GM23338 (cell line): ENCODE measurements around the gene C3orf80. TPM values are rescaled to one million over a fixed set of nuclear protein-coding genes. Genes with fewer than 3 reads are reported as not detected.

Source experiments
- ATAC-seq: fragments of 200-7000 bp; cut with Tn5 transposase; 3 replicates; pipeline ENCODE4 v1.9.1; 2020
- DNase-seq: peaks from one replicate; pipeline ENCODE4 v3.0.0-alpha.2; 2015; ENCODE audit warnings: low spot score
- H2AFZ ChIP-seq: fragments of 200-600 bp; sonication (generic); 2 replicates; pipeline ENCODE4 v1.8.0; 2016; ENCODE audit warnings: antibody characterized with exemption, mild to moderate bottlenecking, moderate library complexity
- H3F3A ChIP-seq: fragments of 200-600 bp; sonication (generic); replicated peaks from 2 replicates; pipeline ENCODE4 v1.8.0; 2017; ENCODE audit warnings: antibody characterized with exemption, mixed run types, low read depth
- H3K27ac ChIP-seq: fragments of 200-600 bp; sonication (generic); 2 replicates; pipeline ENCODE4 v1.6.1; 2016; ENCODE audit warnings: low read depth
- H3K27me3 ChIP-seq: fragments of 200-600 bp; sonication (generic); 2 replicates; pipeline ENCODE4 v1.8.0; 2016; ENCODE audit warnings: mild to moderate bottlenecking, mixed run types, moderate library complexity; ENCODE audit not compliant: insufficient read depth
- H3K36me3 ChIP-seq: fragments of 200-600 bp; sonication (generic); 2 replicates; pipeline ENCODE4 v1.8.0; 2016; ENCODE audit warnings: mild to moderate bottlenecking; ENCODE audit not compliant: insufficient read depth
- H3K4me1 ChIP-seq: fragments of 200-600 bp; sonication (generic); 2 replicates; pipeline ENCODE4 v1.8.0; 2016; ENCODE audit warnings: mild to moderate bottlenecking, moderate library complexity; ENCODE audit not compliant: insufficient read depth
- H3K4me2 ChIP-seq: fragments of 200-600 bp; sonication (generic); 2 replicates; pipeline ENCODE4 v1.7.1; 2017; ENCODE audit warnings: mixed run types
- H3K4me3 ChIP-seq: fragments of 200-600 bp; sonication (generic); 2 replicates; pipeline ENCODE4 v1.6.1; 2016; ENCODE audit warnings: mixed run types
- H3K79me2 ChIP-seq: fragments of 200-600 bp; sonication (generic); replicated peaks from 2 replicates; pipeline ENCODE4 v1.8.0; 2017; ENCODE audit warnings: mild to moderate bottlenecking; ENCODE audit not compliant: insufficient read depth
- H3K9me2 ChIP-seq: fragments of 200-600 bp; sonication (generic); 2 replicates; pipeline ENCODE4 v1.8.0; 2017; ENCODE audit not compliant: insufficient read depth
- H4K20me1 ChIP-seq: fragments of 200-600 bp; sonication (generic); replicated peaks from 2 replicates; pipeline ENCODE4 v1.8.0; 2017; ENCODE audit warnings: mild to moderate bottlenecking; ENCODE audit not compliant: insufficient read depth
- H3K27ac Mint-ChIP-seq: 2 replicates; pipeline ENCODE4 v1.8.0; 2020; ENCODE audit warnings: inconsistent platforms, mild to moderate bottlenecking, moderate library complexity, mixed read lengths
- H3K27me3 Mint-ChIP-seq: 3 replicates; pipeline ENCODE4 v1.8.0; 2022; ENCODE audit warnings: low read depth, mild to moderate bottlenecking, moderate library complexity, mixed read lengths, inconsistent platforms; ENCODE audit not compliant: insufficient read depth, poor library complexity
- H3K36me3 Mint-ChIP-seq: 3 replicates; pipeline ENCODE4 v1.8.0; 2021; ENCODE audit warnings: low read depth, mild to moderate bottlenecking, inconsistent platforms, moderate library complexity, mixed read lengths
- H3K4me1 Mint-ChIP-seq: 3 replicates; pipeline ENCODE4 v1.8.0; 2020; ENCODE audit warnings: mild to moderate bottlenecking, inconsistent platforms, mixed read lengths
- H3K4me3 Mint-ChIP-seq: 3 replicates; pipeline ENCODE4 v1.8.0; 2021; ENCODE audit warnings: moderate library complexity, mild to moderate bottlenecking, inconsistent platforms, mixed read lengths
- H3K9me3 Mint-ChIP-seq: 3 replicates; pipeline ENCODE4 v1.8.0; 2020; ENCODE audit warnings: moderate library complexity, mild to moderate bottlenecking, inconsistent platforms, mixed read lengths
- EZH2 ChIP-seq: fragments of 200-600 bp; sonication (generic); IDR thresholded peaks from one replicate; pipeline ENCODE4 v1.8.0; 2017; ENCODE audit warnings: antibody characterized with exemption, mild to moderate bottlenecking, low read depth; ENCODE audit not compliant: unreplicated experiment
- POLR2AphosphoS5 ChIP-seq: IDR thresholded peaks from 2 replicates; pipeline ENCODE4 v1.6.1; 2016; ENCODE audit warnings: antibody characterized with exemption, low read depth
- polyA plus RNA-seq: library from polyadenylated mRNA; unstranded; fragments of >200 nt; fragmentation: Nextera tagmentation; extraction: Ambion mirVana; gene quantifications from 2 replicates; pipeline ENCODE4 v1.2.1, GENCODE V29; 2016
- total RNA-seq: library from RNA; depleted of rRNA; stranded (reverse); fragments of >200 nt; shearing (Covaris generic); gene quantifications from 2 replicates; pipeline ENCODE4 v1.2.3, GENCODE V29; 2014; rRNA removed
- TF ChIP-seq, protein P1 (sequence below): fragments of 250-450 bp; sonication (Bioruptor Pico); IDR thresholded peaks from 2 replicates; pipeline ENCODE4 v1.5.0; 2020; ENCODE audit warnings: mild to moderate bottlenecking, moderate library complexity

The C3orf80 gene
- total and polyA plus RNA-seq, 2 experiments from 2014 or later: 0.57 to 3.0 TPM

DNA sequence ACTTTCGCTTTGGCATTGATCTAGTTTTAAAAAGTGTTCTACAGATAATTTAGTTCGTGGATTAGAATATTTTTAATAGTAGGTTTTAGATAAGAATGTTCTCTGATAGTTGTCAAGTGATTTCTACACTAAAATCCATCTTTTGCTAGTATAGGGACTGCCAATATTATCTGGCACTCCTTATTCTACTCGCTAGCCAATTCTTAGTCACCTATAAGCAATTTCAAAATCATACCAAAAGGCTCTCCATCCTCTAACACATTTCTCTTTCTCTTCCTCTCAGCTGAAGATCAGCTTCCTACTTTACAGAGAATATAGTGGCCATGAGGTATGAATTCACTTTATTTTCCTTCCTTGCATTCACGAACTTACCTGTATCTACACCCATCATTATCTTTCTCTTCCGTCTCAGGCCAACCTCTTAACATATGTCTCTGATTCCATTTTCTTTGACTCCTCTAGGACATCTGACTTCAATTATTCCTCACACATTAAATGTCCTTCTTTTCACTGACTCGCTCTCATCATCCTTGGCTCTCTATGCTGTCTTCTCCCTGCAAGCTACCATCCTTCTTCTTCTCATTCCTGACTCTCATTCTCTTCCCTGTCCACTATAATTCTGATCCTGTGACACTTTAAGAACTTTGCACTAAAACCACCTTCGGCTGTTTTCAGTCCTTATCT is 35.5 kb downstream of the C3orf80 start (continued):
- TF ChIP-seq, protein P1, sequence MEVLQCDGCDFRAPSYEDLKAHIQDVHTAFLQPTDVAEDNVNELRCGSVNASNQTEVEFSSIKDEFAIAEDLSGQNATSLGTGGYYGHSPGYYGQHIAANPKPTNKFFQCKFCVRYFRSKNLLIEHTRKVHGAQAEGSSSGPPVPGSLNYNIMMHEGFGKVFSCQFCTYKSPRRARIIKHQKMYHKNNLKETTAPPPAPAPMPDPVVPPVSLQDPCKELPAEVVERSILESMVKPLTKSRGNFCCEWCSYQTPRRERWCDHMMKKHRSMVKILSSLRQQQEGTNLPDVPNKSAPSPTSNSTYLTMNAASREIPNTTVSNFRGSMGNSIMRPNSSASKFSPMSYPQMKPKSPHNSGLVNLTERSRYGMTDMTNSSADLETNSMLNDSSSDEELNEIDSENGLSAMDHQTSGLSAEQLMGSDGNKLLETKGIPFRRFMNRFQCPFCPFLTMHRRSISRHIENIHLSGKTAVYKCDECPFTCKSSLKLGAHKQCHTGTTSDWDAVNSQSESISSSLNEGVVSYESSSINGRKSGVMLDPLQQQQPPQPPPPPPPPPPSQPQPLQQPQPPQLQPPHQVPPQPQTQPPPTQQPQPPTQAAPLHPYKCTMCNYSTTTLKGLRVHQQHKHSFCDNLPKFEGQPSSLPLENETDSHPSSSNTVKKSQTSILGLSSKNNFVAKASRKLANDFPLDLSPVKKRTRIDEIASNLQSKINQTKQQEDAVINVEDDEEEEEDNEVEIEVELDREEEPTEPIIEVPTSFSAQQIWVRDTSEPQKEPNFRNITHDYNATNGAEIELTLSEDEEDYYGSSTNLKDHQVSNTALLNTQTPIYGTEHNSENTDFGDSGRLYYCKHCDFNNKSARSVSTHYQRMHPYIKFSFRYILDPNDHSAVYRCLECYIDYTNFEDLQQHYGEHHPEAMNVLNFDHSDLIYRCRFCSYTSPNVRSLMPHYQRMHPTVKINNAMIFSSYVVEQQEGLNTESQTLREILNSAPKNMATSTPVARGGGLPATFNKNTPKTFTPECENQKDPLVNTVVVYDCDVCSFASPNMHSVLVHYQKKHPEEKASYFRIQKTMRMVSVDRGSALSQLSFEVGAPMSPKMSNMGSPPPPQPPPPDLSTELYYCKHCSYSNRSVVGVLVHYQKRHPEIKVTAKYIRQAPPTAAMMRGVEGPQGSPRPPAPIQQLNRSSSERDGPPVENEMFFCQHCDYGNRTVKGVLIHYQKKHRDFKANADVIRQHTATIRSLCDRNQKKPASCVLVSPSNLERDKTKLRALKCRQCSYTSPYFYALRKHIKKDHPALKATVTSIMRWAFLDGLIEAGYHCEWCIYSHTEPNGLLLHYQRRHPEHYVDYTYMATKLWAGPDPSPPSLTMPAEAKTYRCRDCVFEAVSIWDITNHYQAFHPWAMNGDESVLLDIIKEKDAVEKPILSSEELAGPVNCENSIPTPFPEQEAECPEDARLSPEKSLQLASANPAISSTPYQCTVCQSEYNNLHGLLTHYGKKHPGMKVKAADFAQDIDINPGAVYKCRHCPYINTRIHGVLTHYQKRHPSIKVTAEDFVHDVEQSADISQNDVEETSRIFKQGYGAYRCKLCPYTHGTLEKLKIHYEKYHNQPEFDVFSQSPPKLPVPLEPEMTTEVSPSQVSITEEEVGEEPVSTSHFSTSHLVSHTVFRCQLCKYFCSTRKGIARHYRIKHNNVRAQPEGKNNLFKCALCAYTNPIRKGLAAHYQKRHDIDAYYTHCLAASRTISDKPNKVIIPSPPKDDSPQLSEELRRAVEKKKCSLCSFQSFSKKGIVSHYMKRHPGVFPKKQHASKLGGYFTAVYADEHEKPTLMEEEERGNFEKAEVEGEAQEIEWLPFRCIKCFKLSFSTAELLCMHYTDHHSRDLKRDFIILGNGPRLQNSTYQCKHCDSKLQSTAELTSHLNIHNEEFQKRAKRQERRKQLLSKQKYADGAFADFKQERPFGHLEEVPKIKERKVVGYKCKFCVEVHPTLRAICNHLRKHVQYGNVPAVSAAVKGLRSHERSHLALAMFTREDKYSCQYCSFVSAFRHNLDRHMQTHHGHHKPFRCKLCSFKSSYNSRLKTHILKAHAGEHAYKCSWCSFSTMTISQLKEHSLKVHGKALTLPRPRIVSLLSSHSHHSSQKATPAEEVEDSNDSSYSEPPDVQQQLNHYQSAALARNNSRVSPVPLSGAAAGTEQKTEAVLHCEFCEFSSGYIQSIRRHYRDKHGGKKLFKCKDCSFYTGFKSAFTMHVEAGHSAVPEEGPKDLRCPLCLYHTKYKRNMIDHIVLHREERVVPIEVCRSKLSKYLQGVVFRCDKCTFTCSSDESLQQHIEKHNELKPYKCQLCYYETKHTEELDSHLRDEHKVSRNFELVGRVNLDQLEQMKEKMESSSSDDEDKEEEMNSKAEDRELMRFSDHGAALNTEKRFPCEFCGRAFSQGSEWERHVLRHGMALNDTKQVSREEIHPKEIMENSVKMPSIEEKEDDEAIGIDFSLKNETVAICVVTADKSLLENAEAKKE: no peak
- no peak for TF ChIP-seq POLR2AphosphoS5

- Mint-ChIP-seq H3K36me3 (no peaks in the 10 kb centered on the region), H3K27me3 (peaks cover 2% of the 10 kb centered on the region), H3K4me1 (no peaks in the 10 kb centered on the region), H3K27ac (no peak overlapping the region), H3K9me3 (no peaks in the 10 kb centered on the region; the same call in 2 of the 3 replicates), H3K4me3 (no peak overlapping the region)
- DNase-seq (no peak), ATAC-seq (no peak)
- TF ChIP-seq EZH2: no peak
- Histone ChIP-seq H2AFZ (no peak overlapping the region), H3K27me3 (no peaks in the 10 kb centered on the region), H3K27ac (no peak overlapping the region), H3K4me3 (no peak overlapping the region), H3F3A (no peaks in the 10 kb centered on the region), H3K36me3 (no peaks in the 10 kb centered on the region), H3K9me2 (no peaks in the 10 kb centered on the region), H3K4me1 (no peaks in the 10 kb centered on the region), H3K79me2 (no peaks in the 10 kb centered on the region), H4K20me1 (no peaks in the 10 kb centered on the region), H3K4me2 (no peak overlapping the region)
Measured at GRCh38 chr3:160265088-160265487, 39.9 kb downstream of the C3orf80 start.

Other genes with a start within 250 kb of the C3orf80 start
- gene IL12A, start 236.6 kb upstream of the C3orf80 start, total RNA-seq: 0.31 and 0.69 TPM in 2 replicates
- gene IL12A, start 236.6 kb upstream of the C3orf80 start, polyA plus RNA-seq: 1.3 and 1.7 TPM in 2 replicates
- 33.0 and 41.9 TPM in 2 replicates for gene IFT80, start 173.8 kb downstream of the C3orf80 start, total RNA-seq
- 13.0 and 14.1 TPM in 2 replicates for gene IFT80, start 173.8 kb downstream of the C3orf80 start, polyA plus RNA-seq
- 144 and 167 TPM in 2 replicates for gene SMC4, start 174.2 kb downstream of the C3orf80 start, total RNA-seq
- 320 and 412 TPM in 2 replicates for gene SMC4, start 174.2 kb downstream of the C3orf80 start, polyA plus RNA-seq
- gene TRIM59, start 224.4 kb downstream of the C3orf80 start, total RNA-seq: 46.2 and 49.4 TPM in 2 replicates
- 79.9 and 98.6 TPM in 2 replicates for gene TRIM59, start 224.4 kb downstream of the C3orf80 start, polyA plus RNA-seq